ENCODE measurements around the gene OTUB2. TPM values are rescaled to one million over a fixed set of nuclear protein-coding genes. Genes with fewer than 3 reads are reported as not detected.

The OTUB2 gene
- total RNA-seq, 1 experiment from 2014 or later, result 3.1 TPM

DNA sequence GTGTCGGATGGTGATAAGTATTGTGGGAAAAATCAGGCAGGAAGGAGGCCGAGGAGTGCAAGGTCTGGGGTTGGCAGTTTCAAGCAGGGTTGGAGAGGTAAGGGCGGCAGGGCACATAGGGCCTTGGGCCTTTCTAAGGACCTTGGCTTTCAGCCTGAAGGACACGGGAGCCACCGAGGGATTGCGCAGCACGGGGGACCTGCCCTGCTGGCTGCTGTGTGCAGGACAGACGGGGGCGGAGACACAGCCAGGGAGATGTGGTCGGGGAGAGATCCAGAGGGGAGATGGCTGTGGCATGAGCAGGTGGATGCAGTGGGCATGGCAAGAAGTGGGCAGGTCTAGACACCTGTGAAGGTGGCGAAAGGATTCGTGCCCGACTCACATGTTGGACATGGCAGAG is 14.7 kb downstream of the OTUB2 start:
- DNase-seq (ENCODE audit: low read depth), result no peak

DNA sequence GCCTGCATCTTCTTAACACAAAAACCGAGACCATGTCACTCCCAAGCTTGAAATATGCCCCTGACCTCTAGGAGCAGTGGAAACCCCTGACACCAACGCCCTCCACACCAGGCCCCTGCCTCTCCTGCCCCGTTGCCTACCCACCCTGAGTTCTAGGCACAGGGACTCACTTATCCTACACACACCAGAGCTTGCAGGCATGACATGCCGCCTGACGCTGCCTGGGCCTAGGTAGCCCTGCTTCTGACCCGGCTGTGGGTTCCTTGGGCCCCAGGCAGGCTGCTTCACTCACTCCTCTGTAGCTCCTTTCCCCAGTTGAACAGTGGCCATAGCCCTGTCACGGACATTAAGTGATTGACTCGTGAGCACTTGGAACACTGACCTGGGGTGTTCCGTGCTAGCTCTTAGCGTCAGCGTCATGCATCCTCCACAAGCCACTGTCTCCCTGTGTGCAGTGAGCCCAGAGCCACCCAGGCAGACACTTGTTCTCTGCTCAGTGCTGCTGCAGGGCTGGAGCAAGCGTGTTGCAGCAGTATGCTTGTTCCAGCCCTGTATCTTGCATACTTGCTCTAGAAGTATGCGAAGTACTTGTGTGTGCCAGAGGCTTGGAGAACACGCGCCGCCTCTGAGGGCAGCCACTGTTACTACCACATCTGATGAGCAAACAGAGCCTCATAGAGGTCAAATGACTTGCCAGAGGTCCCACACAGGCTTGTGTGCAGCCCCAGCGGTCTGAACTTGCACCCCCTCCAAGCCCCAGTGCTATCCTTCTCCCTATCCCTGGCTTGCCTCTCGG is 15.6 kb downstream of the OTUB2 start:
- DNase-seq (ENCODE audit: low read depth), result no peak

DNA sequence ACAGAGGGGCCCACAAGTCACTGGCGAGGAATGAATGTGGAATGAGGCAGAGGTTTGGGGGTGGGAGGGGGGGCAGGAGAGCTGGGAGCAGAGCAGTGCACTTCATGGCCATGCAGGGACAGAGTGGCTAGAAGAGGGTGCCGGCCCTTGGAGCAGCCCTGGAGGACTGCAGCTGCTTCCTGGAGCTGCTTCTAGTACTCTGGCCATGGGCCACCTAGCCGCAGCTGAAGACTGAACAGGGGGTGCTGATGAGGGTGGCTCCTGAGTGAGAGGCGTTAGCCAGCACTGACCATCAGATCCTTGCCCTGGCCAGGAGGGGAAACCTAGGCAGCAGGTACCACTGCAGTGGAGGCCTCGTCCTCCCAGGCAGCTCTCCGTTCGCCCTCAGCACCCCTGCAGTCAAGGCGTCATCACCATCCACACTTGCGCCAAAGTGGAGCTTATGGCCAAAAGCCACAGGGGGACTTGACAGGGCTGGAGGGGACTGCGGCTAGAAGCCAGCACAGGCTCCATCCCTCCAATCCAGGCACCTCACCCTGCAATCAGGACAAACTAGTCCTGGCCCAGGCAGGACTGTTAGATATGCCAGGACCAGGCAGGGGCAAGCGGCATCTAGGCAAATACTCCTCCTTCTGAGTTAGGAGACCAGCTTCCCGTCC is 16.4 kb downstream of the OTUB2 start:
- no peak for DNase-seq (ENCODE audit: low read depth)

DNA sequence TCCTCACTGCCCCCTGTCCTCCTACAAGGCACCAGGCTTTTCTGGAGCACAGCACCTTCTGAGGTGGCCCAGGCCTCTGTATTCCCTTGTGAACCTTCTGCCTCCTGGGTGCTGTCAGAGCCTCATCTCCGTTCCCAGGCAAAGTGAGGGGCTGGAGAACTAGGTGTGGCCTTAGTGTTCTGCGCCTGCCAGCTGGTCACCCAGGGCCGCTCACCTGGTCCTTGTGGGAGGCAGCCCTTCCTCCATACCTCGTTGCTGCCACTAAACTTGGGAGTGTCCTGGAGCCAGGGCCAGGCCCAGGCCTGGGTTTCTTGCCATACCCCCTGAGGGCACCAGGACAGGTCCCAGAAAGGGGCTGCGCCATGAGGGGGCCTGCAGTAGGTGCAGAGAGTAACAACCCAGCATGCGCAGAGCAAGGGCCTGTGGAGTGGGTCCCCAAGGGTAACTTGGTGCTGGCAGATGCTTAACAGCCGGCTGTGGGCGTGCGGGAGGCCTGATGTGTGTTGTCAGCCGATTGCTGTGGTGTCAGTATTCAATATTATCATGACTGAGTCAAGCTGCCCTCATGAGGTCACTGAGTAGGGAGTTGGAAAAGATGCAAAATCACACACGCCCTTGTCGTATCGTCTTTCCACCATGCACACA is 17.1 kb downstream of the OTUB2 start:
- no peak for DNase-seq (ENCODE audit: low read depth)

DNA sequence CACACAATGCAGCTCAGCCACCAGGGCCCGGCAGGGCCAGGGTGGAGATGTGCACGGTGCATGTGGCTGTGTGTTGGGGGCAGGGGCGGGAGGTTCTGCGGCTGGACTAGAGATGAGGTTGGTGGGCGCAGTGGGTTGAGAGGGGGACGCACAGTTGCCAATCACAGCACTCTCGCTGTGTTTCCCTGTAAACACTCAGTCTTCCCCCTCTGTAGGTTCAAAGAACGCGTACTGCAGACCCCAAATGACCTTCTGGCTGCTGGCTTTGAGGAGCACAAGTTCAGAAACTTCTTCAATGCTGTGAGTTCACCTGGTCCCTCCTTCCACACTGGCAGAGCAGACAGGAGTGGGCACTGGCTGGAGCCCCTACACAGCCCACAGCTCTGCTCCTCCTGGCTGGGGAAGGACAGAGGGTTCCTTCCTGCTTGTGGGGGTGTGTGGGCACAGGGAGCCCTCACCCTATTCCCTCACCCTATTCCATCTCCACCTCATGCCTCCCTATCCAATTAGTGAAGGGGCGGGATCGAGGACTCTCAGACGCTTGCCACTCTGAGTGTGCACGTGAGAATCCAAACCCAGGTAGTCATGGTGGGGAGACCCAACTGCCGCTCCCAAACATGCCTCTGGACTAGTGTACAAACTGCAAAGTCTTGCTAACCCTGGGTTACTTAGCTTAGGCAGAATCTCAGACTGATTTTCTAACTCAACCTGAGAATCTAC is 17.8 kb downstream of the OTUB2 start:
- no peak for DNase-seq (ENCODE audit: low read depth)

DNA sequence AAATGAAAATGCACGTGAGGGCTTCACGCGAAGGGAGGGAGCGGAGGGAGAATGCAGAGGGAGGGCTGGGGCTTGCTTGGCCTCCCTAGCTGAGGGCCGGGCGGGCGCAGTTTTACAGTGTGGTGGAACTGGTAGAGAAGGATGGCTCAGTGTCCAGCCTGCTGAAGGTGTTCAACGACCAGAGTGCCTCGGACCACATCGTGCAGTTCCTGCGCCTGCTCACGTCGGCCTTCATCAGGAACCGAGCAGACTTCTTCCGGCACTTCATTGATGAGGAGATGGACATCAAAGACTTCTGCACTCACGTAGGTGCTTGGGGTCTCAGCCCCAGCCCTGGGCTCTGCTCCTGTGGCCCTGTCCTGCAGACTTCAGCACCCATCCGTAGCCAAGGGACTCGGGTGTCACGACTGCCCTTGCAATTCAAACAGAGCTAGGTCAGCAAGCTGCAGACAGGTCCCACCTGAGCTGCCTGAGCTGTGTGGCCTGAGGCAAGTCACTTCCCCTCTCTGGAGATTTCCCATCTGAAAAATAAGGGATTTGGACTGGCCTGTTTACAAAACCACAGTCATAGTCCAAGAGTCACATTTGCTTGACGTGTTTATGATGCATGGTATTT is 18.4 kb downstream of the OTUB2 start:
- no peak for DNase-seq (ENCODE audit: low read depth)

DNA sequence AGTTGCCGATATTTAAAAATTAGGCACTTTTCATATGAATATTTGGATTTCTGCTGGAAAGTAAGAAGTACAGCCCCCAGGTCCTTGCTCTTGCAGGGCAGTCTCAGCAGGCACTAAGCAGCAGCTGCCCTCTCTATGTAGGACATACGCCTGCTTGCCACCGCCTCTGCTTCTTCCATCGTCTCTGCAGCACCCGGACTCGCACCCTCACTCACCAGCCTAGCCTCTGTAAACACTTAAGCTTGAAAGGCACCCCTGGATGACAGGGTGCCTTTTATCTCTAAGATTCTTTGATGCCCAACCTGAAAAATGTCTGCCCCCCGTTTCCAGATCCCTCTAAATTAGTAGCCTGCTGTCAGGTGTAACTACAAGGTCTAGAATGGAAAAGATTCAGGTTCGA is 19.0 kb downstream of the OTUB2 start:
- DNase-seq (ENCODE audit: low read depth), result no peak

DNA sequence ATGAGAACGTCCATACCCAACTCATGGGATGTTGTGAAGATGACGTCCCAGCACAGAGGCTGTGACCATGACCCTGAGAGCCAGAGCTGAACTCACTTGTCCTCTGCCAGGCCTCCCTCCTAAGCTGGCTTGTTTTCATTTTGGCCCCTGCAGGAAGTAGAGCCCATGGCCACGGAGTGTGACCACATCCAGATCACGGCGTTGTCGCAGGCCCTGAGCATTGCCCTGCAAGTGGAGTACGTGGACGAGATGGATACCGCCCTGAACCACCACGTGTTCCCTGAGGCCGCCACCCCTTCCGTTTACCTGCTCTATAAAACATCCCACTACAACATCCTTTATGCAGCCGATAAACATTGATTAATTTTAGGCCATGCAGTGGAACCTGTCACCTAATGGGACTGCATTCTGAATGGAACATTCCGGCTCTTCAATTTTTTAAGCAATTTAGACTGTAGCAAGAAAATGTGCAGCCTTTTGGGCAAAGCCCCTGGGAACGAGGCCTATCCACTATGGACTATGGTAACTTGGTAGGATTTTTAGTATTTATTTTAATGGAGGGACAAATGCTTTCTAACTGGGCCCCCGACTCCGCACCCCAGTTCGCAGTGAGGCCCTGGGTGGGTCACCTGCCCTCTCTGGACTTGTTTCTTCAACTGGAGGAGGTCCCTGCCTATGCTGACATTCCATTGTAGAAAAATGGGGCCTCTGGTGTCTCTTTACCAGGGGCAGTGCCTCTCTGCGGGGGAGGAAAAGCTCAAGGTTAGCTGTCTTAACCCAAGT is 19.6 kb downstream of the OTUB2 start:
- no peak for DNase-seq (ENCODE audit: low read depth)

DNA sequence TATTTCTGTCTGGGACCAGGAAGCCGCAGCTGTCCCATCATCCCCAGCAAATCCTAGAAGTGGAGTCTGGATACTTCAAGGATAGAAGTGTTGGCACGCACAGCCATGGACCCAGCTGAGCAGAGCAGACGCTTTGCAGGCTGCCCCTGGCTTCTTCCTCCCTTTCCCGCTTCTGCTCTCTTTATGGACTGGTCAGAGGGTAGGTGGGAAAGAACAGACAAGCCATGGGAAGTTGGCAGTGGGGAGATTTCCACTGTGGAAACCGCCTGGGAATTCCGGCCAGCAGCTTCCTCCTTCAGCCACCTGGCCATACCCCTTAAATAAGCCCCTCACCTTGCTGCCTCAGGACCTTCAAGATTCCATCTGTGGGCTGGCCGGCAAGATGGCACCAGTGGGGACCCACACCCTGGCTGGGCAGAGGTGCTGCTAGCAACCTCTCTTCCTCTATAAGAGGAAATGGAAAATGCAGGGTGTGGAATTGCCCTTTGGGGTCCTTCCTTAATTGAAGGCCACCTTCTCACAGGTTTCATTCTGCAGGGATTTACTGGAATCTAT is 20.6 kb downstream of the OTUB2 start:
- no peak for DNase-seq (ENCODE audit: low read depth)

DNA sequence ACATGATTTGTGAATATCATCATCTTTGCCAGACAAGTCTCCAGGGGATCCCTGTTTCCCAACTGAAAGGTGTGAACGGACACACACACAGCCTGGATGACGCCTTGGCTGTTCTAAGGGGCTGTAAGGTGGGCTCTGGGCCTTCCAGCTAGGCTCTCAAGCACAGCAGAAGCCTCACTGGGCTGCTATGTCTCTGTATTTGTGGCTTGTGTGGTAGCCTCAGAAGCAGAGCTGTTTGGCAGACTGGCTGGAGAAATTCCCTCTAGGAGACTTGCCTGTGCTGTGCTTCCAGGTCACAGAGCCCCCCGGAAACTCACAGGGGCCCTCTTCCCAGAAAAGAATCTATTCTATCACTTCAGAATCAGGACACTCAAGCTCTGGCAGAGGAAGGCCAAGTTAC is 21.4 kb downstream of the OTUB2 start:
- DNase-seq (ENCODE audit: low read depth), result no peak

DNA sequence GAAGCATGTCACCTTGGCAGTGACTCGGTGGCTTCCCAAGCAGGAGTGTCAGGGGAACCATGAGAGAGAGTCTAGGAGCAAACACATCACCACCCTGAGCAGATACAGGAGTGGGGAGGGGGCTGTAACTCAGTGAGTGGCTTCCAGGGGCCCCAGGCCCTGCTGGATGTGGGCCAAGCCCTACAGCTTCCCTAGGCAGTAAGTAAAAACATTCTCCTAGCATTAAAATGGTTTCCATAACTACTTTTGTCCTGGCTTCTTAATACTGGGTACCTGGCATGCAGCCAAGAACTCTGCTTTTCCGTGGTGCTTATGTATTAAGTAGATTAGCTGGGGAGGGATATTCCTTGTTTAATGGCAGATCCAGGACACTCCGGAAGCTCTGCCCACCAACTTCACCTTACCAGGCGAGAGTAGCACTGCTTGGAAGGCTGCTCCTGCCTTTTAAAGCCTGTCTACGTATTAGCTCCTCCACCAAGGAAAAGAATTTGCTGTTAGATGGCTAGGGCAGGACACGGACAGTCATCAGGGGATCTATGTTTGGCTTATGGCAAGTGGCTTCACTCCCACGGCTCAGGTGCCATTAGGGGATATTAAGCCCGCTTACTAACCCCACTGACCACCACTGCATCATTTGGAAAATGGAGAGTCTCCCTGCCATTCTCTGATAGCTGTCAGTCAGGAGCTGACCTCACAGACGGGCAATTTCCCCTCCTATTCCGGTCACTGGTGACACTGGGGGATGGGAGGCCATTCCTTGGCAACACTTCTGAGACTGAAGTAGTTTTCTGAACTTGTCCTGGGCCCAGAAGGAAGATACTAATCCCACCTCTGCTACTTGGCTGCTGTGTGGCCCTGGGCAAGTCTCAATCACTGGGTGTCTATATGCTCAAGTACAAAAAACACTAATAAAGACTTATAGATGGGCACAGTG is 22.8 kb downstream of the OTUB2 start:
- DNase-seq (ENCODE audit: low read depth), result no peak

DNA sequence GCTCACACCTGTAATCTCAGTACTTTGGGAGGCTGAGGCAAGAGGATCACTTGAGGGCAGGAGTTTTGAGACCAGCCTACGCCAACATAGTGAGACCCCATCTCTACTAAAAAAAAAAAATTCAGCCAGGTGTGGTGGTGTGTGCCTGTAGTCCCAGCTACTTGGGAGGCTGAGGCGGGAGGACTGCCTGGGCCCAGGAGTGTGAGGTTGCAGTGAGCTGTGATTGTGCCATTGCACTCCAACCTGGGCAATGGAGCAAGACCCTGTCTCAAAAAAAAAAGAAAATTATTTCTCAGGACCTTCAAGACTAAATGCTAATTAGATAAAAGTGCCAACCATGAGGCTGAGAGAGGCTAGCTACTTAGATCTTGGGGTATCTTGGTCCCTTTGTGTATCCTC is 23.5 kb downstream of the OTUB2 start:
- DNase-seq (ENCODE audit: low read depth), result no peak

DNA sequence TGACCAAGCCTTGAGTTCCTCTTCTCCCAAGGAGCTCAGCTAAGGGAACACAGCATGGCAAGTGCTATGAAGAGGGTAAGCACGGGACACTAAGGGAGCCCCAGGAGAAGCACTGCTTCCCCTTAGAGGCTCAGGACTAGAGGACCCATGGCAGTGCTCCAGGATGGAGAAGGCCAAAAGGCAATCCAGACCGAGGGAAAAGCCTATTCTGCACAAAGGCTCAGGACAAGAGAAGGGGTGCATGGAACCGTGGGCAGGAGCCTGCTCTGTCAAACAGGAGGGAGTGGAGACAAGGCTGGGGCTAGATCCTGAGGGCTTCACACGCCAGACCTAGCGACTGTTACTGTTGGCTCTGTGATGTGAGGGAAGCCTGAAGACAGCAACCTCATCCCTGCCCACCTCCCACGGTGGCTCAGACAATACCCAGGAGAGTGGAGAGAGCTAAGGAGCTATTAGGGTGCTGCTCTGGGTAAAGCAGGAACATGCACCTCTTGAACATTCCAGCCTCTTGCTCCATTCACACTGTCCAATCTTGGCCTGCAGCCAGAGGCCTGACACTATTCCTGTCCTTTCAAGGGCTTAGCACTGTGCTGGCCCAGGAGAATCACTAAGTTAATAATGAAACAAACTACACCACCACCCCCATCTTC is 24.2 kb downstream of the OTUB2 start:
- no peak for DNase-seq (ENCODE audit: low read depth)

DNA sequence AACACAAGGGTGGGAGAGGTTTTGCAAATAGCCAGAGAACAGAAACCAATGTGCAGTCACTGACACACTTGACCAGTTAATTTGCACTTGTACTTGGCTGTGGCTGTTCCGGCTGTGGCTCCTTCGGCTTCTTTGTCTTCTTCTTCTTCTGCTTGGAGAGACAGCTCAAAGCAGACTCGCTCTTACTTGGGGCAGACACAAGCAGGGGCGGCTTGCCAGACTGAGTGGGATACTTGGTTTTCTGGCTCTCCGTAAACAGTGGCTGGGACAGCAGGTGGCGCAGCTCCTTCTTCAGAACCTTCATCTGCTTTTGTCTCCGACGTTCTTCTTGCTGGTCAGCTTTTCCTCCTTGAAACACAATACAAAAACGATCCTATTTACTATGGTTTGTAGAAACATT is 25.0 kb downstream of the OTUB2 start:
- peak; percentile 35 for DNase-seq (ENCODE audit: low read depth)

DNA sequence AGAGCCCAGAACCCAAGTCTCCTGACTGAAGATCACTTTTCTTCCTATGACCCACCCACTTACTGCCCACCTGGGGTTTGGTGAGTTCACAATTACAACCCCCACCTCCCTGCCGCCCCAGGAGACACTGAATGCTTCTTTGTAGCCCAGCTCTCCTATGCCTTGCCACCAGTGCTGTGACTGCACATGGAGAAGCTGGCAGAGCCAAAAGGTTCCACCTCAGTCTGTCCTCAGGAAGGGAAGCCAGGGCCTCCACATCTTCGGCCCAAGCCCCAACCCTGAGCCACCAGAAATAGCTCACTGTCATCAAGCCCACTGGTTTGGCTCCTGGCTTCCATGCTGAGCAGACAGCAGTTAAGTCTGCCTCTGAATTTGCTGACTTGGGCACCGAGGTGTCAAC is 25.6 kb downstream of the OTUB2 start:
- no peak for DNase-seq (ENCODE audit: low read depth)

DNA sequence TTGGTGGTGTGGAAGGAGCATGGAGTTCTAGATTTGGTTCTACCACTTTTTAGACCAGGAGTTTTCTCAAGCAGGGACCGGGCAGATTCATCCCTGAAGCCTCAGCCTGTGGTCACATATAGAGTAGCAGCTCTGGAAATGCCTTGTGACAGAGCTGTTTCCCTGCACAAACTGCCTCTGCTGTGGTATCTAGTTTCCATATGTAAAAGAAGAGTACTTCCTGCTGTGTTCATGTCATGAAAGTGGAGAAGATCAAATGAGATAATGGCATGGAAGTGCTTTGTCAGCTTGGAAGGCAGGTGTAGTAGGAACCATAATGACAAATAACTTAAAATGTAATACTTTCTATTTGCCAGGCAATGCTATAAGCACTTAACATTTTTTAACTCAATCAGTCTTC is 26.1 kb downstream of the OTUB2 start:
- DNase-seq (ENCODE audit: low read depth), result no peak

DNA sequence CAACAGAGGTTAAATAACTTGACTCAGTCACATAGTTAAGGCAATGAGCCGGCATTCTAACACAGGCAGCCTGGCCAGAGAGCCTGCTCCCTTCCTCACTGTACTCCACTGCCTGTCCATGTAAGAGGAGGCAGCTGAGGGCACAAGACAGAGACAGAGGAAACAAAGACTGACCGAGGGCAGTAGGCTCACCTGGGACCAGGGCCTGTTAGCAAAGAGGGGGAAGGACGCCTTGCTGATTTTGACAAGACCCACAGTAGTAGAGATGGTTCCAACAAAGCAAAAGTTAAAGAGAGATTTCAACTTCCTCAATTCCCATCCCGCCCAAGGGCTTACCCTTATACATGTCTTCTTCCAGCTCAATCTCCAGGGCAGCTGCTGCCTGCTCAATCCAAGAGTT is 26.5 kb downstream of the OTUB2 start:
- no peak for DNase-seq (ENCODE audit: low read depth)

DNA sequence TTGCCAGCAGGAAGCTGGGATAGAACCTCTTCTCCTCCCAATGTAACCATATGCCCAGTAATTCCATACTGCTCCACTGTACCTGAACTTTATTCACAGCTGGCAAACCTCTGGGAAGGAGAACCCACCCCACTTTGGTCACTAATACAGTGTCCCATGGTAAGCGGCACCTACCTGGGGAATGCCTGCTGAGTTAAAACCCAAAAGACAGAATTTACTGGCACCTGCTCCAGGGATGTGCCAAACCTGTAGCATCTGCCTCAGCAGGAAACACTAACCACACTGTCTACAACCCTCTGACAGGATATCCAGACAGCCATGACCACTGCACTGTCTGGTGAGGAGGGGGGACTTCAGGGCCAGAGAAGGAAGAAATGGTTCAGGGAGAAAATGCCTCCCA is 28.3 kb downstream of the OTUB2 start:
- DNase-seq (ENCODE audit: low read depth), result no peak

DNA sequence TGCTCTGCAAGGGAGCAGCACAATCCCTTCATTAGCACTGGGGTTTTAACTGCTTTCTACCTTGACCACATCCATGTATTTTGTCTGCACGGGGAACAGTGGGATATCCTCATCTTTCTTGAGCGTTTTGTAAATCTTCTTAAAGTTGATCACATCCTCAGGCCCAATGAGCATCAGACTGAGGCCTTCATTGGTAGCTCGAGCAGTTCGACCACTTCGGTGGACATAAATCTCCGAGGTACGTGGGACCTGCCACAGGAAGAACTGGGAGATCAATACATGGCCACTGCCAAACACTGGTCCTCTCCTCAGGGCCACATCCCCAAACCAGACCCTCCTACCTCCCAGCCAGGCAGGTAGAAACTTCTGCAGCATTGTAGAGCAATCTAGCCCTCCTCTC is 28.8 kb downstream of the OTUB2 start:
- DNase-seq (ENCODE audit: low read depth), result no peak
